Erythroblast (primary cell): Measurements from ENCODE around the gene INSC.

ENCODE experiments used
- DNase-seq, 2 experiments: peaks; one replicate each; lab custom pipeline; 2025; lab: John Stamatoyannopoulos, UW
- GATA1 ChIP-seq: IDR thresholded peaks from 2 replicates; pipeline ENCODE4 v1.6.1; 2011; ENCODE audit warnings: low read depth, mild to moderate bottlenecking, control low read depth, low read length, moderate library complexity
- POLR2A ChIP-seq: IDR thresholded peaks from 2 replicates; pipeline ENCODE4 v1.6.1; 2011; ENCODE audit warnings: mild to moderate bottlenecking, low read length

INSC gene

DNA sequence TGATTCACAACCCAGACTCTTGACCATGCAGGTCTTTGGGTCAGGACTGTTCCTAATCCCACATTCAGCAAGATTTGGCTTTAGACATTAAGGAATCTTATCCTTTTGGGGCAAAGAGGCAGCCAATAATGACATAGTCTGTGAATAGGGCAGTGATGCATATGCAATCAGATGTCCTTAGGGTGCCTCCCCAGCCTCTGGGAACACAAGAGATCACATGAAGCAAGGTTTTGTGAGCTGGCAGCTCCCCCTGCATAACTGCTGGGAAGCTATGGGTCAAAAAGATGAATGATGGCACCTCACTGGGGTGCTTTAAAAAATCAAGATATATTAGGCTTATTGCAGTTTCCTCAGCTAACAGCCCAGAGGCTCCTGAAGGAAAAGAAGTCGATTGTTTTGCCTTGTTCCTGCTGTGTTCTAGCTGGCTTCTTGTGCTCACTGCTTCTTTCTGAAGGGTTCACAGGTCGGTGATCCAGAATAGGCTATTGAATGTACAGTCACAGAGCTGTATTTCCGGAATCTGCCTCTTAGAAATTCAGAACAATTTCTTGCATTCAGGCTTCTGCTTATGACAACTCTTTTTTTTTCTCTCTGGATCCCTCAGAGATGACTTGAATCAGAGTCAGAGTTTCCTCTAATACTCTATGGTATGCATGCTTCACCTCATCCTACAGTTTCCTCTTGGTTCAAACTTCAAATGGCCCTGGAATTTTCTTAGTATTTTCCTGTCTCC is 31.7 kb downstream of the INSC start:
- no peak for DNase-seq
- no peak for TF ChIP-seq GATA1
- TF ChIP-seq POLR2A, result no peak

DNA sequence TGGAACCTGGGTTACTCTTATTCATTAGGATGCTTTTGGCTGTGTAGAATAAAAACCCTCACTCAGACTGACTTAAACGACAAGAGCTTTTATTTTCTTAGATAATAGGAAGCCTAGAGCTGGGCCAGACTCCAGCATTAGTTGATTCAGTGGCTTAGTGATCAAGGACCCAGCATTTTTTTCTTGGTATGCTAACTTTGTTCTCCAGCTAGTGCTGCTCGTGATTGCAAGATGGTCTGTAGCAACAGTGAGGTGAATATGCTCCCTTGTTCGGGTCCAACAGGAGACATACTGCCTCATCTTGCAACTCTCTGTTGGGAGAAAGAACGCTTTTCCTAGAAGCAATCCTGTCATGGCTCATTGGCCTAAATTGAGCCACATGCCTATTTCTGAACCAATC is 33.4 kb downstream of the INSC start:
- TF ChIP-seq POLR2A, result no peak
- no peak for TF ChIP-seq GATA1

DNA sequence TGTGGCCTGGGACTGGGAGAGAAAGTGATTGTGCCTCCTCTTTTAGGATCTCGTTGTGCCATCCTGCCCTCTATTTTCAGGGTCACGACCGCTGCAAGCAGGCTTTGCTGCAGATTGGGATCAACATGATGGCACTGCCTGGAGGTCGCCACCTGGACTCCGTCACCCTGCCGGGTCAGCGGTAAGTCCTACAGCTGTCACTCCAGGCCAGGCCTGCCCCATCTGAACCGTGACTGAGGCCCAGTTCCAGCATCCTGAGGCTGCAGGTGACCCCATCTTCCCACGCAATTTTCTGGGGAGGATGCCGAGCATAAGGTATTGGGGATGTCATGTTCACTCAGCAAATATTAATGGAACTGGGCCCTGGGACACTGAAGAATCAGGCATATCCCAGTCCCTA is 34.3 kb downstream of the INSC start:
- TF ChIP-seq GATA1 (no peak), POLR2A (no peak)
- no peak for DNase-seq

More for the DNA sequence above, 33.4 kb downstream of the INSC start:
- DNase-seq, result no peak

DNA sequence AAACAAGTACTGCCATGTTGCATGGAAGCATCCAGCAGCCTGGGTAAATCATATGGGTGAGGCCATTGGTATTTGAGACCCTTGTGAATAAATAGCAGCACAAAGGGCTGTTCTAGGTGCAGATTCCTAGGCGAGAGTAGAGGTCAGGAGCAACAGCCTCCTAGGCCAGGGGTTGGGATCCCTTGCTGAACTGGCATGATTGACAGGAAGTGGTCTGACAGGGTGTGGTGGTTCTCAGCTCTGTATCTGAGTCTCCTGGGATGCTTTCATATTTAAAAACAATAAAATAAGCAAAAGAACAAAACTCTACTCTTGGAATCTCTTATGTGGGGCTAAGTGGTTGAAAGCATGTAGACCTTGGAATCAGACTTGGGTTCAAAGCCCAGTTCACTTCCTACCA is 35.8 kb downstream of the INSC start:
- no peak for TF ChIP-seq GATA1
- no peak for TF ChIP-seq POLR2A
- no peak for DNase-seq

DNA sequence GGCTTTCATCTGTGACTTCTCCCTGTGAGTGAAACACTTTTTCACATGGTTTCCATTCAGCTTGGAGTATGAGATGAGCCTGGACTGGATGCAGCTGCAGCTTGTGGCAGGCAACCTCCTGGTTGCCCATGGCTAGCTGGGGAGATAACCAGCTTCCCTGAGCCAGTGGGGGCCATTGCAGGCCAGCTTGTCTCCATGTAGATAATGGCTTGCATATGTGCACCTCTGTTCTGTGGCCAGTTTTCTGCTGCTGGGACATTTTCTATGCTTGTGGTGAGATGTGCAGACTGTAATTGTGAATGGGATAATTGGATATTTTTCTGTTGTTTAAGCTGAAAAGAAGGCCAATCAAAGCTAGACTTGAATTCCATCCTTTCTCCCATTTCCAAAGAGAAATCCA is 38.5 kb downstream of the INSC start:
- TF ChIP-seq GATA1 (no peak), POLR2A (no peak)
- no peak for DNase-seq

DNA sequence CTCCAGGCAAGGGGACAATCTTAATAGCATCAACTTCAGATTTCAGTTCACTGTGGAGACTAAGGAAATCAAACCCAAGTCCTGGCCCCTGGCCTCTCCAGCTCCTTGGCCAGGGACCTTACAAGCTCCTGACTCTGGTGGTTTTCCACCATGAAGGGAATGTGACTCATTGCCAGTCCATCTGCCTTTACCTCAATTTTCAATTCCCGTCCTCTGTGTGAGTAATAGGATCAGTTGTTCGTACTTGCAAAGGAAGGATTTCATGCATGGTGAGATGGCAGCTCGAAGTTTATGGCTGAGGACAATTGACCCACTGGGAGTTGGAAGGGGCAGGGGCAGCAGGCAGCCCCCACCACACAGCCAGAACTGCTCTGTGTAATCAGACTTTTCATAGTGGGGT is 42.5 kb downstream of the INSC start:
- DNase-seq, result no peak
- TF ChIP-seq POLR2A (no peak), GATA1 (no peak)

DNA sequence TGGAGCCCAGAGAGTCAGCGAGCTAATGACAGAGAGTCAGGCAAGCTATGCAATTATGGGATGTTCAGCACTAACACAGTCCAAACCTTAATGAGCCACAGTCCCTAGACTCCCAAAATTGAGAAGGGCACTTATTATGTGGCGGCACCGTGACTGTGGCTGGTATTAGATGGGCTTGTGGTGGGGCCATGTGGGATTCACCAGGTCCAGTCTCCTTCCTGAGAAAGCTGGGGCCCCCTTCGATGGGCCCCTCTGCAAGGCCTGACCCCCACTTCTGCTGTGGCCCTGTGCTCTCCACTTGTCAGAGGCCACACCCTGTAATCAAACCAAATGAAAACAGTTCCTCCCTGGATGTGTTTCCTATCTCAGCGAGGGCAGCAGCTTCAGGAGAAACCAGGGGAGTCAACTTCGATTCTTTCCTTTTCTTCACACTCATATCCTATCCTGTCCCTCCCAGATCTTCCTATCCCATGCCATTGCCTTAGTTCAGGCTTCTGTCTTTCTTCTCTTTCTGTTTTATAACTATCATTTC is 42.9 kb downstream of the INSC start:
- no peak for DNase-seq
- TF ChIP-seq POLR2A (no peak), GATA1 (no peak)

DNA sequence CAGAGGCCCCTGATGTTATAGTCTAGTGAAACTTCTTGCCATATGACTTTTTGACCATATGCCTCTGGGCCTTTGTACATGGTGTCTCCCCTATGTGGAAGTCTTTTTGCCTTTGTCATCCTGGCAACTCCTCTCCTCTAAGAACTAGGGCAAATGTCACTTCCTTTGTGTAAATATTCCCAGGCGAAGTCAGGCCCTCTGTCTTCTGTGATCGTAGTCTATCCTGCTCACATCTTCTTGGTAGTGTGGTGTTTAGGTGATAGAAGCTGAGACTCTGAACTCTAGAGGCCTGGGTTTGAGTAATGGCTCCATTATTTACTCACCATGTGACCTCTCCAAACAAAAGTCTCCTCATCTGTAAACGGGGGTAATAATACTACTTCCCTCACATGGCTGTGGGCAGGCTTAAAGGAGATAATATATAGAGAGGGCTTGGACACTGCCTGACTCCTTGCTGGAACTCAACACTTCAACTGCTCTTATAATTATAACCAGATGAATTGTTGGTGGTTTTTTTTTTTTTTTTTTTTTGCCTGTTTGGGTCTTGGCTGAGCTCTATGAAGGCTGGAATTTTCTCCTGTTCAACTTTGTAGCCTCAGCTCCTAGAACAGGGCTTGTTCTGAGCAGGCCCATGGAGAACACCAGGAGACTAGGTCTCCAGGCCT is 43.8 kb downstream of the INSC start:
- DNase-seq, result no peak
- TF ChIP-seq GATA1, result no peak
- TF ChIP-seq POLR2A, result no peak

DNA sequence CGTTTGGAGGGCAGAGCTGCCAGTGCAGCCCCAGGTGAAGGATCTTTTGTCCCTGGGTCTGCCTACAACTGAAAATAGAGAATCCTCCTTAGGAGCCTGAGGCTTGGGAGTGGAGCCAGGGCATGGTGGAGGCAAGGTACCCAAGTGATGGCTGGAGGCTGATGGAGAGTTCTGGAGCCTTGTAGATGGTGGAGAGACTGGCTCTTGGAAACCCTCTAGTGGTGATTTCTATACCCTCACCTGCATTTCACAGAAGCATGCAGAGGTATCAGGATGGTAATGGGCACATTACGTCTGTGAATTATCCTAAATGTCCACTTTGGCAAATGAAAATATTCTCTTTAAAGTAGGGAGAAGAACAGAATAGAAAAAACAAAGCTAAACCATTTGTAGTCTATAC is 44.4 kb downstream of the INSC start:
- no peak for TF ChIP-seq POLR2A
- no peak for TF ChIP-seq GATA1
- no peak for DNase-seq

DNA sequence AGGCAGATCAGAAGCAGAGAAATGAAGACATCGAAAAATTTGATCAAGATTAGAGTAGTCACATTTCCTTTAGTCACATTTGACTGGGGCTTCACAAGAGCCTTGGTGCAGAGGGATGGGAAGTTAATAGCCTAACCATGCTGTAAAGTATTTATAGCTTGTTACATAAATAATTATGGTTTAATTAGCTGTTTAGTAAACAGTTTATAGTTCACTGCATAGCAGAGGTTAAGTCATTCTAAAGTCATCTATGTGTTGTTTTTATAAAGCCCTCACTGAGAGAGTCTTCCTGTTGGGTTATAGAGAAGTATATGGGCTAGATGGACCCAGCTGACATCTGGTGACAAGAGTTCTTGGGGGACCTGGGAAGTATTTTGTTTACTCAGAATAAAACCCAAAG is 47.1 kb downstream of the INSC start:
- TF ChIP-seq GATA1, result no peak
- no peak for TF ChIP-seq POLR2A

DNA sequence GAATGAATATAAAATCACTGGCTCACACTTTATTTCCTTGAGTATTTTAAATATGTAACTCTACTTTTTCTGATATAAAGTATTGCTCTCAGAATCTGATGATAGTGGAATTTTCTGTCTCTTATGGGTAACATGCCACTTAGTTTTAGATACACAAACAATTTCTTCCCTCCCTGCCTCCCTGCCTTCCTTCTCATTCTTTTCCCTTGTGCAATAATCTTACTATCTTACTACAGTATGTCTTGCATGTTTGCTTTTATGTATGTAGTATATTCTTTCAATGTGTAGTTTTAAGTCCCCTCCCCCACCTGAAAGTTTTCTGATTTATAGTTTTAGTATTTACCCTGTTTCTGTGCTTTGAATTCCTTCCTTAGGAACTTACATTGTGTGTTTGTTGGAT is 48.4 kb downstream of the INSC start:
- no peak for DNase-seq
- TF ChIP-seq POLR2A (no peak), GATA1 (no peak)

More for the DNA sequence above, 47.1 kb downstream of the INSC start:
- DNase-seq, result no peak

DNA sequence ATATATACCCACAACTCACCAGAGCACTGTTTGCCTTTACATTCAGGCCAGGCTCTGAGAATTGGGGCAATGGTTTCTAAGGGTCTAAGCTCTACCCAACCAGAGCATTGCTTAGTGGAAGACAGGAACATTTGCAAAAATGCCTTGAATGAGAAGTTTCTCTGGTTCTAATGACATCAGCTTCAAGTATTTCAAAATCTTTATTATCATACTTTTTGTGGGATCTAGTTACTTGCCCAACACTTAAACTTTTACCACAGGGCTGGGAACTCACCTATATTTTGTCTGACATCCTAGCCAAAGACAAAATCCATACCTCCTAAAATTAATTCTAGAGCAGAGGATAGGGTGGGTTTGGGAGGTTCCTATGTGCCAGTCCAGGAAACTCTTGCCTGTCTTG is 51.5 kb downstream of the INSC start:
- no peak for DNase-seq
- TF ChIP-seq GATA1 (no peak), POLR2A (no peak)

DNA sequence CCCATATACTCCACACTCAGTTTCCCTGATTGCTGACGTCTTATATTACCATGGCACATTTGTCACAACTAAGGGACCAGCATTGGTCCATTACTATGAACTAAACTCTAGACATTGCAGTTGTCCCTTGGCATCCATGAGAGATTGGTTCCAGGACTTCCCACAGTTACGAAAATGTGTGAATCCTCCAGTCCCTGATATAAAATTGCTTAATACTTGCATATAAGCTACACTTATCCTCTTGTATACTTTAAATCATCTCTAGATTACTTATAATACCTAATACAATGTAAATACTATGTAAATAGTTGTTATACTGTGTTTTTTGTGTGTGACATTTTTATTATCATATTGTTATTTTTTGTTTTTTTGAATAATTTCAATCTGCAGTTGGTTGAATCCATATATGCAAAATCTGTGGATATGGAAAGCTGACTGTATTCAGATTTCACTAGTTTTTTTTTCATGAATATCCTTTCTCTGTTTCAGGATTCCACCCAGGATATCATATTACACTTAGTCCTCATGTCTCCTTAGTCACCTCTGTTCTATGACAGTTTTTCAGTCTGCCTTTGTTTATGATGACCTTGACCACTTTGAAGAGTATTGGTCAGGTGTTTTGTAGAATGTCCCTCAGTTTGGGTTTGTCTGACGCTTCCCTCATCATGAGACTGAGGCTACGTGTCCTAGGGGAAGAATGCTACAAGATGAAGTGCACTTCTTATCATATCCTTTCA is 55.3 kb downstream of the INSC start:
- TF ChIP-seq POLR2A (no peak), GATA1 (no peak)
- no peak for DNase-seq

DNA sequence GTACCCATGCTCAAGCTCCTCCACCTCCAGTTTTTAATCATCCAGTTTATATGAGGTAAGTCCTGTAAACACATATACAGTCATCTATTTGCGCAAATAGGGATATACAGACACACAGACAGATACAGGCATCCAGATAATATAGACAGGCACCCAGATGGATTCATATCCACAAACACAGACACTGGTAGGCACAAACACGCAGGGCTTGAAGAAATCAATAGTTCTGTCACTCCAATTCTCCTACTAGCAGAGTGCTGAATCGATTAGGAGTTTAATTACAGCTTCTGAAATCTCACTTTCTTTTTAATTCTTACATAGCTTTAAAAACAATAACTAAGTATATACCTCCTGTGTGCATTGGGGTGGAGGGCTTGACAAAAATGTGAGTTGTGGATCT is 56.0 kb downstream of the INSC start:
- no peak for DNase-seq
- TF ChIP-seq POLR2A (no peak), GATA1 (no peak)

DNA sequence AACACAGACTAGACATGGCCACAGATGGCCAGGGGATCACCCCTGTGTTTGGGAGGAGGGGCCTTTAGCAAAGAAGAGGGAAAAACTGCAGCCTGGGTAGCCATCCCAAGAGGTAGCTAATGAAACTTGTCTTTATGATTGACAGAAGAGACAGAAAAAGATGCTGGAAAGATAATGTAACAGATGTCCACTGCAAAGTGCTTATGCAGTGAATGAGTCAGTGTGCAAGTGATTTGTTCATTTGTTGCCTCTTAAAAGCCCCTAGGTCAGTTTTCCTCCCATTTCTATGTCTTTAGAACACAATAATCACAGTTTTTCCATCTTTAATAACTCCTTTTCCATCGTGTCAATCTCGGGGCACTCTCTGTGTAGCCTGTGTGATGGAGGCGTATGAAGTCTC is 57.2 kb downstream of the INSC start:
- no peak for TF ChIP-seq POLR2A
- TF ChIP-seq GATA1, result no peak
- DNase-seq, result no peak
